Uterus (tissue), 2 donors: ENCODE measurements around the gene SSBP3.

Experiments used
- CTCF ChIP-seq, 4 experiments: fragments of 200-600 bp in 2 of 4; fragments of 450-650 bp in 2 of 4; sonication (generic) in 2 of 4; IDR thresholded peaks; one replicate each; pipeline ENCODE4 v1.5.1; 2016 to 2019; ENCODE audit warnings: antibody characterized with exemption in 4 of 4, mild to moderate bottlenecking in 2 of 4, moderate library complexity in 1 of 4
- POLR2A ChIP-seq, 2 donors: fragments of 450-650 bp; IDR thresholded peaks; one replicate each; pipeline ENCODE4 v1.6.1; 2016; ENCODE audit warnings: antibody characterized with exemption in 2 of 2, mild to moderate bottlenecking in 1 of 2, moderate library complexity in 1 of 2

DNA sequence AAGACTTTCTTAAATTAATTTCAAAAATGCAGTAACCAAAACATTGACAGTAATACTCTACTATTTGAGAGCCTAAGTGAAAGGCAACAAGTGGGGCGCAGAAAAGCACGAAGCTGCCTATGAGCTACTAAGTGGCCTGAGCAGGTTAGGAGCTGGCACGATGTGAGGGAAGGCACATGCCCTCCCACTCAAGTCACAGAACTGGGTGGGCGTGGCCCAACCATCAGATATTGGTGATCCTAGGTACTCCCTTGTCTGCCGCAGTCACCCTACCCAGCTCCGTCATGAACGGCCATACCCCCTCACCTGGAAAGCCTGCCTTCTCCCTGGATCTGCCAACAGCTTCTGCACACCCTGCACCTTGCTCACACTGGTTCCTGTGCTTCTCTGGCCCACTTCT is 40.8 kb downstream of the SSBP3 start:
- no peak for TF ChIP-seq CTCF (IDR thresholded peaks at IDR 0.05)
- no peak for TF ChIP-seq POLR2A (IDR thresholded peaks at IDR 0.05)
